Peyer's patch (tissue), 4 donors: Measurements from ENCODE around the gene EGFL6. TPM values are rescaled to one million over a fixed set of nuclear protein-coding genes. Genes with fewer than 3 reads are reported as not detected.

ENCODE experiments used
- DNase-seq, 3 donors: peaks; one replicate each; pipeline ENCODE4 v3.0.0-alpha.2; 2017 to 2019
- H3K27ac ChIP-seq, 4 donors: fragments of 200-600 bp; sonication (generic); one replicate each; pipeline ENCODE4 v1.5.1; 2016 to 2019
- H3K27me3 ChIP-seq, 2 donors: fragments of 200-600 bp; sonication (generic); one replicate each; pipeline ENCODE4 v1.5.1; 2019
- H3K36me3 ChIP-seq, 3 donors: fragments of 200-600 bp; sonication (generic); one replicate each; pipeline ENCODE4 v1.5.1; 2016 to 2019
- H3K4me1 ChIP-seq, 4 donors: fragments of 200-600 bp; sonication (generic); one replicate each; pipeline ENCODE4 v1.5.1; 2016 to 2019
- H3K4me3 ChIP-seq, 4 donors: fragments of 200-600 bp; sonication (generic); 1 replicate in 3 of 4; 2 replicates in 1 of 4; pipeline ENCODE4 v1.5.1; 2016 to 2019; ENCODE audit warnings: mild to moderate bottlenecking in 1 of 4
- H3K9me3 ChIP-seq, 4 donors: fragments of 200-600 bp; sonication (generic); one replicate each; pipeline ENCODE4 v1.5.1; 2016 to 2019; ENCODE audit warnings: mild to moderate bottlenecking in 1 of 4
- CTCF ChIP-seq, 6 experiments: fragments of 450-650 bp in 4 of 6; fragments of 200-600 bp in 2 of 6; sonication (generic) in 1 of 6; IDR thresholded peaks; one replicate each; pipeline ENCODE4 v1.5.1; 2017 to 2019; ENCODE audit warnings: antibody characterized with exemption in 6 of 6, mild to moderate bottlenecking in 3 of 6, moderate library complexity in 1 of 6
- POLR2A ChIP-seq, 2 donors: fragments of 450-650 bp; IDR thresholded peaks; one replicate each; pipeline ENCODE4 v1.5.1; 2017; ENCODE audit warnings: antibody characterized with exemption in 2 of 2, mild to moderate bottlenecking in 2 of 2, moderate library complexity in 2 of 2
- total RNA-seq, 4 donors: library from RNA; depleted of rRNA; stranded (reverse); fragments of >200 nt; gene quantifications; one replicate each; pipeline ENCODE4 v1.1.0, GENCODE V29; 2016

EGFL6 gene
- total RNA-seq, 4 donors from 2014 or later, result not detected

GRCh38 chrX:13574600-13574999 lies 5.2 kb downstream of the EGFL6 start:
- Histone ChIP-seq H3K9me3 (no peaks in the 10 kb centered on the region), H3K4me3 (no peak overlapping the region), H3K27me3 (no peaks in the 10 kb centered on the region), H3K4me1 (no peaks in the 10 kb centered on the region), H3K27ac (no peak overlapping the region), H3K36me3 (no peaks in the 10 kb centered on the region)
- TF ChIP-seq POLR2A (IDR thresholded peaks at IDR 0.05), result no peak
- no peak for DNase-seq

- no peak for DNase-seq
- H3K9me3 ChIP-seq, result no peaks in the 10 kb centered on the region
- H3K4me3 ChIP-seq, result no peak overlapping the region
- H3K4me1 ChIP-seq, result no peaks in the 10 kb centered on the region
- H3K27me3 ChIP-seq, result no peaks in the 10 kb centered on the region
- no peaks in the 10 kb centered on the region for H3K36me3 ChIP-seq
- TF ChIP-seq CTCF (IDR thresholded peaks at IDR 0.05) (no peak), POLR2A (IDR thresholded peaks at IDR 0.05) (no peak)
- no peak overlapping the region for H3K27ac ChIP-seq
Measured at GRCh38 chrX:13579661-13580060, 10.3 kb downstream of the EGFL6 start.

- TF ChIP-seq POLR2A (IDR thresholded peaks at IDR 0.05), result no peak
- TF ChIP-seq CTCF (IDR thresholded peaks at IDR 0.05), result no peak
- H3K4me3 ChIP-seq, result no peak overlapping the region
- no peak overlapping the region for H3K27ac ChIP-seq
- DNase-seq, result no peak
- H3K27me3 ChIP-seq, result no peaks in the 10 kb centered on the region
- H3K36me3 ChIP-seq, result no peaks in the 10 kb centered on the region
- H3K9me3 ChIP-seq, result no peaks in the 10 kb centered on the region
- no peaks in the 10 kb centered on the region for H3K4me1 ChIP-seq
Measured at GRCh38 chrX:13581554-13581953, 12.2 kb downstream of the EGFL6 start.

- Histone ChIP-seq H3K9me3 (no peaks in the 10 kb centered on the region), H3K36me3 (no peaks in the 10 kb centered on the region), H3K27ac (no peak overlapping the region), H3K4me3 (no peak overlapping the region), H3K4me1 (no peaks in the 10 kb centered on the region), H3K27me3 (no peaks in the 10 kb centered on the region)
- DNase-seq, result no peak
- TF ChIP-seq CTCF (IDR thresholded peaks at IDR 0.05) (no peak), POLR2A (IDR thresholded peaks at IDR 0.05) (no peak)
Measured at GRCh38 chrX:13587786-13588477, 18.5 kb downstream of the EGFL6 start.

GRCh38 chrX:13590207-13590606 lies 20.8 kb downstream of the EGFL6 start:
- no peaks in the 10 kb centered on the region for H3K4me1 ChIP-seq
- TF ChIP-seq CTCF (IDR thresholded peaks at IDR 0.05), result no peak
- TF ChIP-seq POLR2A (IDR thresholded peaks at IDR 0.05), result no peak
- no peak overlapping the region for H3K27ac ChIP-seq
- H3K4me3 ChIP-seq, result no peak overlapping the region
- no peaks in the 10 kb centered on the region for H3K36me3 ChIP-seq
- no peaks in the 10 kb centered on the region for H3K27me3 ChIP-seq
- no peaks in the 10 kb centered on the region for H3K9me3 ChIP-seq
- no peak for DNase-seq

DNA sequence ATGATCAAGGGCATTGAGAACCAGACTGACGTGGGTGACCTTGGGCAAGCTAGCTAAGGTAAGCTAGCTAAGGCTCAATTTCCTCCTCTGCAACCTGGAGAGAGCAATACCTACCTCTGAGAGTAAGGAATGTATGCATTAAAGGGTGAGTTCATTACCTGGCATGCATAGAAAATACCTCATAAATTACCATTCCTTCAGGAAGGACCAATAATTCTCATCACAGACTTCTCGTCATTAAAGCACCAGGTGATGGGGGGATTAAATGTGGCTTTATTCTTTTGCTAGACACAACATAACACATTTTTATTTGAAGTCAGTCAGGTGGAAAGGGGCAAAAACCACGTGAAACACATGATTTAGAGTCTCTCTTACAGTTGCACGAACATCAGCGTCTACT lies 21.5 kb downstream of the EGFL6 start:
- Histone ChIP-seq H3K27me3 (no peaks in the 10 kb centered on the region), H3K9me3 (no peaks in the 10 kb centered on the region), H3K27ac (no peak overlapping the region), H3K4me1 (no peaks in the 10 kb centered on the region), H3K36me3 (no peaks in the 10 kb centered on the region), H3K4me3 (no peak overlapping the region)
- no peak for DNase-seq
- TF ChIP-seq CTCF (IDR thresholded peaks at IDR 0.05), result no peak
